Trophoblast cell (in vitro differentiated cells and primary cell): ENCODE results near the gene BPIFA1.

Experiments used
- DNase-seq, 2 donors: peaks; one replicate each; pipeline ENCODE4 v3.0.0-alpha.2; 2016
- H2AFZ ChIP-seq: 2 replicates; pipeline ENCODE4 v1.6.1; 2013; ENCODE audit warnings: low read length, moderate library complexity, mild to moderate bottlenecking; ENCODE audit not compliant: insufficient read depth, poor library complexity
- H2AK5ac ChIP-seq: 2 replicates; pipeline ENCODE4 v1.6.1; 2013; ENCODE audit warnings: mild to moderate bottlenecking, low read length
- H2BK120ac ChIP-seq: 2 replicates; pipeline ENCODE4 v1.6.1; 2013; ENCODE audit warnings: low read length, mild to moderate bottlenecking, moderate library complexity; ENCODE audit not compliant: insufficient read depth, poor library complexity
- H2BK12ac ChIP-seq: 2 replicates; pipeline ENCODE4 v1.6.1; 2013; ENCODE audit warnings: mild to moderate bottlenecking, low read length, moderate library complexity
- H2BK5ac ChIP-seq: 2 replicates; pipeline ENCODE4 v1.6.1; 2013; ENCODE audit warnings: low read length, low read depth, moderate library complexity, mild to moderate bottlenecking; ENCODE audit not compliant: poor library complexity
- H3K14ac ChIP-seq: 2 replicates; pipeline ENCODE4 v1.6.1; 2013; ENCODE audit warnings: mild to moderate bottlenecking, low read length
- H3K18ac ChIP-seq: 2 replicates; pipeline ENCODE4 v1.6.1; 2013; ENCODE audit warnings: mild to moderate bottlenecking, low read length
- H3K23ac ChIP-seq: 2 replicates; pipeline ENCODE4 v1.6.1; 2013; ENCODE audit warnings: low read length
- H3K27ac ChIP-seq: 2 replicates; pipeline ENCODE4 v1.5.1; 2013; ENCODE audit warnings: low read depth, mild to moderate bottlenecking, inconsistent platforms, low read length, moderate library complexity
- H3K27me3 ChIP-seq: 2 replicates; pipeline ENCODE4 v1.6.1; 2013; ENCODE audit warnings: inconsistent platforms, mild to moderate bottlenecking, low read length, moderate library complexity; ENCODE audit not compliant: insufficient read depth
- H3K36me3 ChIP-seq, 2 experiments: 1 replicate in 1 of 2; 2 replicates in 1 of 2; pipeline ENCODE4 v1.6.1; 2013; ENCODE audit warnings: low read length in 2 of 2, mild to moderate bottlenecking in 2 of 2, moderate library complexity in 1 of 2; ENCODE audit not compliant: insufficient read depth in 2 of 2, control insufficient read depth in 1 of 2
- H3K4ac ChIP-seq: 2 replicates; pipeline ENCODE4 v1.6.1; 2013; ENCODE audit warnings: low read depth, mild to moderate bottlenecking, low read length, moderate library complexity
- H3K4me1 ChIP-seq, 2 experiments: 1 replicate in 1 of 2; 2 replicates in 1 of 2; pipeline ENCODE4 v1.6.1; 2013; ENCODE audit warnings: low read length in 2 of 2, mild to moderate bottlenecking in 2 of 2, moderate library complexity in 1 of 2; ENCODE audit not compliant: insufficient read depth in 2 of 2, control insufficient read depth in 1 of 2
- H3K4me2 ChIP-seq: 2 replicates; pipeline ENCODE4 v1.6.1; 2013; ENCODE audit warnings: inconsistent platforms, mild to moderate bottlenecking, low read length, moderate library complexity
- H3K4me3 ChIP-seq: 2 replicates; pipeline ENCODE4 v1.5.1; 2013; ENCODE audit warnings: mild to moderate bottlenecking, low read depth, low read length, inconsistent platforms
- H3K79me1 ChIP-seq: one replicate; pipeline ENCODE4 v1.6.1; 2013; ENCODE audit warnings: low read length
- H3K79me2 ChIP-seq: 2 replicates; pipeline ENCODE4 v1.6.1; 2013; ENCODE audit warnings: low read length, mild to moderate bottlenecking; ENCODE audit not compliant: control insufficient read depth, insufficient read depth, poor library complexity
- H3K9ac ChIP-seq: 2 replicates; pipeline ENCODE4 v1.6.1; 2013; ENCODE audit warnings: mild to moderate bottlenecking, low read length
- H3K9me3 ChIP-seq: 2 replicates; pipeline ENCODE4 v1.6.1; 2013; ENCODE audit warnings: low read depth, mild to moderate bottlenecking, control low read depth, inconsistent platforms, low read length; ENCODE audit not compliant: insufficient read depth
- H4K12ac ChIP-seq: 2 replicates; pipeline ENCODE4 v1.6.1; 2013; ENCODE audit warnings: low read depth, mild to moderate bottlenecking, low read length, moderate library complexity
- H4K8ac ChIP-seq: 2 replicates; pipeline ENCODE4 v1.6.1; 2013; ENCODE audit warnings: low read depth, mild to moderate bottlenecking, low read length, moderate library complexity
- H4K91ac ChIP-seq: one replicate; pipeline ENCODE4 v1.6.1; 2013; ENCODE audit warnings: low read depth, mild to moderate bottlenecking, low read length, moderate library complexity
- WGBS: extraction: QIAGEN DNeasy Blood & Tissue Kit; methylation state at CpG from one replicate; pipeline ENCODE4 v1.1.7; 2013; ENCODE audit warnings: missing lambda C conversion rate; ENCODE audit not compliant: insufficient read length, insufficient coverage; ENCODE audit errors: extremely low coverage; 5-methylcytosine and 5-hydroxymethylcytosine counted together

Gene BPIFA1

GRCh38 chr20:33275871-33276270 lies 40.1 kb downstream of the BPIFA1 start:
- no peak overlapping the region for H3K9ac ChIP-seq
- H2BK5ac ChIP-seq: no peak overlapping the region
- H3K4me2 ChIP-seq: no peak overlapping the region
- no peak overlapping the region for H2BK12ac ChIP-seq
- H3K4me1 ChIP-seq: no peaks in the 10 kb centered on the region
- no peak overlapping the region for H2BK120ac ChIP-seq
- H3K79me2 ChIP-seq: no peaks in the 10 kb centered on the region
- no peak for DNase-seq
- H3K79me1 ChIP-seq: no peaks in the 10 kb centered on the region
- H3K4me3 ChIP-seq: no peak overlapping the region
- H3K27me3 ChIP-seq: no peaks in the 10 kb centered on the region
- no peak overlapping the region for H3K4ac ChIP-seq
- no peak overlapping the region for H4K8ac ChIP-seq
- H3K9me3 ChIP-seq: peaks cover 2% of the 10 kb centered on the region
- H3K14ac ChIP-seq: no peak overlapping the region
- H3K18ac ChIP-seq: no peak overlapping the region
- H2AK5ac ChIP-seq: no peak overlapping the region
- no peak overlapping the region for H3K27ac ChIP-seq
- no CpG with 5 or more reads among the region's 3 CpGs for WGBS
- H3K23ac ChIP-seq: no peak overlapping the region
- H3K36me3 ChIP-seq: no peaks in the 10 kb centered on the region
- no peak overlapping the region for H4K12ac ChIP-seq
- H2AFZ ChIP-seq: no peak overlapping the region
- no peak overlapping the region for H4K91ac ChIP-seq

GRCh38 chr20:33276303-33277113 lies 40.7 kb downstream of the BPIFA1 start:
- Histone ChIP-seq H3K4me1 (no peaks in the 10 kb centered on the region), H3K9me3 (peaks cover 2% of the 10 kb centered on the region), H3K4me3 (no peak overlapping the region), H3K79me1 (no peaks in the 10 kb centered on the region), H4K91ac (no peak overlapping the region), H2BK120ac (no peak overlapping the region), H2AFZ (no peak overlapping the region), H4K12ac (no peak overlapping the region), H3K23ac (no peak overlapping the region), H2BK5ac (no peak overlapping the region), H3K4me2 (no peak overlapping the region), H3K18ac (no peak overlapping the region), H3K79me2 (no peaks in the 10 kb centered on the region), H3K27me3 (no peaks in the 10 kb centered on the region), H4K8ac (no peak overlapping the region), H3K36me3 (no peaks in the 10 kb centered on the region), H3K14ac (no peak overlapping the region), H2BK12ac (no peak overlapping the region), H2AK5ac (no peak overlapping the region), H3K4ac (no peak overlapping the region), H3K9ac (no peak overlapping the region), H3K27ac (no peak overlapping the region)
- WGBS: no CpG with 5 or more reads among the region's 12 CpGs
- DNase-seq: no peak

- no peak overlapping the region for H4K12ac ChIP-seq
- H3K27ac ChIP-seq: no peak overlapping the region
- no peak overlapping the region for H2BK5ac ChIP-seq
- no peak overlapping the region for H3K4me2 ChIP-seq
- H3K23ac ChIP-seq: no peak overlapping the region
- DNase-seq: peak; percentile 80 to 85
- no peak overlapping the region for H3K14ac ChIP-seq
- H3K4me3 ChIP-seq: no peak overlapping the region
- H2BK120ac ChIP-seq: no peak overlapping the region
- no peaks in the 10 kb centered on the region for H3K36me3 ChIP-seq
- no peak overlapping the region for H2AFZ ChIP-seq
- no peak overlapping the region for H3K18ac ChIP-seq
- no peaks in the 10 kb centered on the region for H3K4me1 ChIP-seq
- peaks cover 2% of the 10 kb centered on the region for H3K9me3 ChIP-seq
- no peak overlapping the region for H2AK5ac ChIP-seq
- H3K79me2 ChIP-seq: no peaks in the 10 kb centered on the region
- no peak overlapping the region for H4K8ac ChIP-seq
- H3K27me3 ChIP-seq: no peaks in the 10 kb centered on the region
- H3K79me1 ChIP-seq: no peaks in the 10 kb centered on the region
- H4K91ac ChIP-seq: no peak overlapping the region
- no peak overlapping the region for H3K4ac ChIP-seq
- WGBS: no CpG with 5 or more reads among the region's 13 CpGs
- no peak overlapping the region for H2BK12ac ChIP-seq
- H3K9ac ChIP-seq: no peak overlapping the region
These were observed 42.0 kb downstream of the BPIFA1 start for GRCh38 chr20:33277471-33278441.

GRCh38 chr20:33278700-33279099 lies 42.9 kb downstream of the BPIFA1 start:
- Histone ChIP-seq H3K36me3 (no peaks in the 10 kb centered on the region), H3K27me3 (no peaks in the 10 kb centered on the region), H3K4me1 (no peaks in the 10 kb centered on the region), H2AFZ (no peak overlapping the region), H3K4ac (no peak overlapping the region), H2BK120ac (no peak overlapping the region), H3K27ac (no peak overlapping the region), H3K23ac (no peak overlapping the region), H3K79me1 (no peaks in the 10 kb centered on the region), H3K9me3 (no peaks in the 10 kb centered on the region), H4K12ac (no peak overlapping the region), H2BK12ac (no peak overlapping the region), H3K4me2 (no peak overlapping the region), H3K79me2 (no peaks in the 10 kb centered on the region), H3K18ac (no peak overlapping the region), H3K4me3 (no peak overlapping the region), H3K9ac (no peak overlapping the region), H3K14ac (no peak overlapping the region), H2BK5ac (no peak overlapping the region), H2AK5ac (no peak overlapping the region), H4K8ac (no peak overlapping the region), H4K91ac (no peak overlapping the region)
- WGBS: no CpG with 5 or more reads among the region's 3 CpGs
- DNase-seq: no peak
